HepG2 (cell line): ENCODE data around the gene ALG9. TPM values are rescaled to one million over a fixed set of nuclear protein-coding genes. Genes with fewer than 3 reads are reported as not detected.

ENCODE experiments used
- ATAC-seq: fragments of 200-7000 bp; cut with Tn5 transposase; 3 replicates; pipeline ENCODE4 v1.9.1; 2020; ENCODE audit warnings: mild to moderate bottlenecking, moderate library complexity
- BruUV-seq: library from RNA; stranded (reverse); fragments of 400-500 nt; replicated peaks from 2 replicates; lab custom pipeline; 2021; lab: Mats Ljungman, UMichigan
- CTCF ChIA-PET: fragments of 300-600 bp; formaldehyde crosslinking; extraction: SDS; loops from one replicate; lab custom pipeline; 2021; ENCODE audit warnings: low total read pairs, inconsistent platforms, low intra/inter-chr PET ratio; lab: Yijun Ruan, JAX
- POLR2A ChIA-PET: fragments of 350-600 bp; sonication (Branson Sonifier 250); formaldehyde crosslinking; loops from one replicate; lab custom pipeline; 2020; ENCODE audit warnings: antibody characterized with exemption, inconsistent platforms; lab: Yijun Ruan, JAX
- DNase-seq: peaks from one replicate; pipeline ENCODE4 v3.0.0-alpha.2; 2015; ENCODE audit warnings: low spot score
- FAIRE-seq: peaks from 3 replicates; lab custom pipeline; 2011; peaks lifted over from hg19 to GRCh38; lab: Jason Lieb, UNC
- H2AFZ ChIP-seq: one replicate; pipeline ENCODE4 v1.6.1; 2011; ENCODE audit warnings: low read length, inconsistent platforms
- H3K27ac ChIP-seq: fragments of 300-600 bp; 3 replicates; pipeline ENCODE4 v1.8.0; 2011; ENCODE audit warnings: mixed run types, mild to moderate bottlenecking, mixed read lengths, low read length, inconsistent platforms; ENCODE audit not compliant: insufficient read depth; ENCODE audit errors: extremely low read length
- H3K27me3 ChIP-seq, 2 experiments: fragments of 200-600 bp in 1 of 2; 2 replicates in 1 of 2; 3 replicates in 1 of 2; pipeline versions ENCODE4 v1.6.0 to v1.8.0; 2011; ENCODE audit warnings: low read length in 2 of 2, mild to moderate bottlenecking in 2 of 2, moderate library complexity in 2 of 2, inconsistent platforms in 1 of 2; ENCODE audit not compliant: insufficient read depth in 2 of 2, control insufficient read depth in 1 of 2
- H3K36me3 ChIP-seq, 2 experiments: fragments of 200-600 bp in 1 of 2; replicated peaks in 1 of 2; 2 replicates in 1 of 2; 3 replicates in 1 of 2; pipeline versions ENCODE4 v1.5.1 to v1.8.0; 2011; ENCODE audit warnings: low read length in 2 of 2, inconsistent platforms in 1 of 2; ENCODE audit not compliant: insufficient read depth in 2 of 2, control insufficient read depth in 1 of 2
- H3K4me1 ChIP-seq: 2 replicates; pipeline ENCODE4 v1.5.1; 2012; ENCODE audit warnings: low read length, inconsistent platforms; ENCODE audit not compliant: insufficient read depth
- H3K4me2 ChIP-seq: 2 replicates; pipeline ENCODE4 v1.6.0; 2011; ENCODE audit warnings: low read depth, low read length, inconsistent platforms
- H3K4me3 ChIP-seq, 3 experiments: fragments of 200-600 bp in 1 of 3; sonication (generic), shearing (Covaris generic) in 1 of 3; replicated peaks in 1 of 3; 2 replicates each; pipeline ENCODE4 v1.5.1; 2011 to 2016; ENCODE audit warnings: low read length in 3 of 3, inconsistent platforms in 2 of 3, low read depth in 2 of 3, mild to moderate bottlenecking in 2 of 3, control low read depth in 1 of 3, mixed read lengths in 1 of 3; ENCODE audit not compliant: insufficient read depth in 1 of 3
- H3K79me2 ChIP-seq: one replicate; pipeline ENCODE4 v1.6.1; 2011; ENCODE audit warnings: low read length, inconsistent platforms; ENCODE audit not compliant: insufficient read depth
- H3K9ac ChIP-seq: 2 replicates; pipeline ENCODE4 v1.6.0; 2011; ENCODE audit warnings: mild to moderate bottlenecking, low read depth, low read length, inconsistent platforms; ENCODE audit not compliant: insufficient read depth
- H3K9me3 ChIP-seq: 2 replicates; pipeline ENCODE4 v1.5.1; 2012; ENCODE audit warnings: mild to moderate bottlenecking, low read length
- H4K20me1 ChIP-seq: 2 replicates; pipeline ENCODE4 v1.6.0; 2011; ENCODE audit warnings: inconsistent platforms, mild to moderate bottlenecking, low read length, moderate library complexity; ENCODE audit not compliant: insufficient read depth
- PREB ChIP-seq: sonication (generic); formaldehyde crosslinking; IDR thresholded peaks from 2 replicates; pipeline ENCODE4 v1.4.0; 2020; ENCODE audit warnings: missing genetic modification reagents
- RBAK ChIP-seq: sonication (generic); formaldehyde crosslinking; IDR thresholded peaks from 2 replicates; pipeline ENCODE4 v1.5.1; 2020; ENCODE audit warnings: mild to moderate bottlenecking, missing genetic modification reagents
- ZFP36L1 ChIP-seq: sonication (generic); formaldehyde crosslinking; IDR thresholded peaks from 2 replicates; pipeline ENCODE4 v1.8.0; 2022; ENCODE audit warnings: mild to moderate bottlenecking, missing genetic modification reagents, moderate library complexity
- WGBS: methylation state at CpG from one replicate; pipeline ENCODE4 v1.1.6; 2017; ENCODE audit warnings: low lambda C conversion rate; 5-methylcytosine and 5-hydroxymethylcytosine counted together
- in situ Hi-C: cut with HindIII; loops from 2 replicates; pipeline ENCODE4 v1.10.0; 2017; ENCODE audit warnings: low pct_unique_long_range_greater_than_20kb; ENCODE audit not compliant: extremely low pct_ligation_motif_present
- intact Hi-C: fragments of 100-400 bp; cut with micrococcal nuclease; formaldehyde crosslinking; loops from one replicate; pipeline ENCODE4 v1.10.0; 2022; ENCODE audit not compliant: unreplicated experiment
- polyA plus RNA-seq, 8 experiments: library from polyadenylated mRNA; depleted of rRNA in 3 of 8; stranded (reverse) in 7 of 8; unstranded in 1 of 8; fragments of >200 nt; fragmentation: Illumina TruSeq in 4 of 8; extraction: Trizol in 4 of 8; gene quantifications; 2 replicates each; pipeline versions ENCODE4 v1.2.1 to v1.2.3, GENCODE V29; 2011 to 2016; ENCODE audit warnings: low read depth in 4 of 8, missing spikeins in 1 of 8, mixed read lengths in 1 of 8; ENCODE audit not compliant: insufficient read depth in 1 of 8
- total RNA-seq, 5 experiments: library from RNA; depleted of rRNA; stranded (reverse); fragments of >200 nt; fragmentation: Illumina TruSeq; extraction: Trizol; gene quantifications; 2 replicates each; pipeline ENCODE4 v1.2.3, GENCODE V29; 2016; ENCODE audit warnings: low read depth in 1 of 5

The ALG9 gene
- total and polyA plus RNA-seq, 2 of the 13 experiments (the other 11 are each of a cell fraction or from before 2014, with no cell fraction given): 39.4 to 40.6 TPM

- BruUV-seq: no TSS peak
- H3K9ac ChIP-seq: no peak overlapping the region
Measured at GRCh38 chr11:111849631-111850030, 21.8 kb downstream of the ALG9 start.

GRCh38 chr11:111846636-111847035, 24.7 kb downstream of the ALG9 start:
- POLR2A ChIA-PET: no interaction called here
- Histone ChIP-seq H3K9me3 (no peaks in the 10 kb centered on the region), H3K79me2 (no peaks in the 10 kb centered on the region), H3K36me3 (peaks cover 5 to 37% of the 10 kb centered on the region in 2 experiments), H3K4me1 (0 out of 2 replicates have a peak, but pooled peaks cover 4% of the 10 kb centered on the region), H3K9ac (no peak overlapping the region), H3K4me3 (no peak overlapping the region), H3K27ac (no peak overlapping the region), H4K20me1 (no peaks in the 10 kb centered on the region), H3K27me3 (no peaks in the 10 kb centered on the region), H3K4me2 (no peak overlapping the region), H2AFZ (no peak overlapping the region)
- FAIRE-seq (no peak), ATAC-seq (no peak), DNase-seq (no peak)
- 94% methylated on average over 1 of the region's 1 CpG for WGBS
- BruUV-seq: no TSS peak
- in situ Hi-C loops (no loop called here), intact Hi-C loops (no loop called here)
- TF ChIP-seq PREB (CRISPR knock-in tag): no peak
- CTCF ChIA-PET: no interaction called here

More at GRCh38 chr11:111849631-111850030, 21.8 kb downstream of the ALG9 start:
- H3K79me2 ChIP-seq: no peaks in the 10 kb centered on the region
- intact Hi-C loops: no loop called here
- CTCF ChIA-PET: no interaction called here
- no peaks in the 10 kb centered on the region for H3K9me3 ChIP-seq
- H2AFZ ChIP-seq: no peak overlapping the region
- no peaks in the 10 kb centered on the region for H3K27me3 ChIP-seq
- DNase-seq: no peak
- POLR2A ChIA-PET: no interaction called here
- H3K4me3 ChIP-seq: no peak overlapping the region
- no peaks in the 10 kb centered on the region for H4K20me1 ChIP-seq
- WGBS: 95% methylated on average over 3 of the region's 3 CpGs
- FAIRE-seq: no peak
- no peaks in the 10 kb centered on the region for H3K4me1 ChIP-seq
- no peak overlapping the region for H3K4me2 ChIP-seq
- TF ChIP-seq ZFP36L1 (CRISPR knock-in tag) (no peak), RBAK (CRISPR knock-in tag) (no peak)
- TF ChIP-seq, all 625 proteins: peak for 0
- no peak overlapping the region for H3K27ac ChIP-seq
- no peak for ATAC-seq
- in situ Hi-C loops: no loop called here
- H3K36me3 ChIP-seq: peaks cover 6 to 49% of the 10 kb centered on the region in 2 experiments
